ENCODE results near the gene ATP8B4. TPM values are rescaled to one million over a fixed set of nuclear protein-coding genes. Genes with fewer than 3 reads are reported as not detected.

The ATP8B4 gene, protein sequence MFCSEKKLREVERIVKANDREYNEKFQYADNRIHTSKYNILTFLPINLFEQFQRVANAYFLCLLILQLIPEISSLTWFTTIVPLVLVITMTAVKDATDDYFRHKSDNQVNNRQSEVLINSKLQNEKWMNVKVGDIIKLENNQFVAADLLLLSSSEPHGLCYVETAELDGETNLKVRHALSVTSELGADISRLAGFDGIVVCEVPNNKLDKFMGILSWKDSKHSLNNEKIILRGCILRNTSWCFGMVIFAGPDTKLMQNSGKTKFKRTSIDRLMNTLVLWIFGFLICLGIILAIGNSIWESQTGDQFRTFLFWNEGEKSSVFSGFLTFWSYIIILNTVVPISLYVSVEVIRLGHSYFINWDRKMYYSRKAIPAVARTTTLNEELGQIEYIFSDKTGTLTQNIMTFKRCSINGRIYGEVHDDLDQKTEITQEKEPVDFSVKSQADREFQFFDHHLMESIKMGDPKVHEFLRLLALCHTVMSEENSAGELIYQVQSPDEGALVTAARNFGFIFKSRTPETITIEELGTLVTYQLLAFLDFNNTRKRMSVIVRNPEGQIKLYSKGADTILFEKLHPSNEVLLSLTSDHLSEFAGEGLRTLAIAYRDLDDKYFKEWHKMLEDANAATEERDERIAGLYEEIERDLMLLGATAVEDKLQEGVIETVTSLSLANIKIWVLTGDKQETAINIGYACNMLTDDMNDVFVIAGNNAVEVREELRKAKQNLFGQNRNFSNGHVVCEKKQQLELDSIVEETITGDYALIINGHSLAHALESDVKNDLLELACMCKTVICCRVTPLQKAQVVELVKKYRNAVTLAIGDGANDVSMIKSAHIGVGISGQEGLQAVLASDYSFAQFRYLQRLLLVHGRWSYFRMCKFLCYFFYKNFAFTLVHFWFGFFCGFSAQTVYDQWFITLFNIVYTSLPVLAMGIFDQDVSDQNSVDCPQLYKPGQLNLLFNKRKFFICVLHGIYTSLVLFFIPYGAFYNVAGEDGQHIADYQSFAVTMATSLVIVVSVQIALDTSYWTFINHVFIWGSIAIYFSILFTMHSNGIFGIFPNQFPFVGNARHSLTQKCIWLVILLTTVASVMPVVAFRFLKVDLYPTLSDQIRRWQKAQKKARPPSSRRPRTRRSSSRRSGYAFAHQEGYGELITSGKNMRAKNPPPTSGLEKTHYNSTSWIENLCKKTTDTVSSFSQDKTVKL
- 1.4 and 2.6 TPM in 2 replicates for total RNA-seq

DNA sequence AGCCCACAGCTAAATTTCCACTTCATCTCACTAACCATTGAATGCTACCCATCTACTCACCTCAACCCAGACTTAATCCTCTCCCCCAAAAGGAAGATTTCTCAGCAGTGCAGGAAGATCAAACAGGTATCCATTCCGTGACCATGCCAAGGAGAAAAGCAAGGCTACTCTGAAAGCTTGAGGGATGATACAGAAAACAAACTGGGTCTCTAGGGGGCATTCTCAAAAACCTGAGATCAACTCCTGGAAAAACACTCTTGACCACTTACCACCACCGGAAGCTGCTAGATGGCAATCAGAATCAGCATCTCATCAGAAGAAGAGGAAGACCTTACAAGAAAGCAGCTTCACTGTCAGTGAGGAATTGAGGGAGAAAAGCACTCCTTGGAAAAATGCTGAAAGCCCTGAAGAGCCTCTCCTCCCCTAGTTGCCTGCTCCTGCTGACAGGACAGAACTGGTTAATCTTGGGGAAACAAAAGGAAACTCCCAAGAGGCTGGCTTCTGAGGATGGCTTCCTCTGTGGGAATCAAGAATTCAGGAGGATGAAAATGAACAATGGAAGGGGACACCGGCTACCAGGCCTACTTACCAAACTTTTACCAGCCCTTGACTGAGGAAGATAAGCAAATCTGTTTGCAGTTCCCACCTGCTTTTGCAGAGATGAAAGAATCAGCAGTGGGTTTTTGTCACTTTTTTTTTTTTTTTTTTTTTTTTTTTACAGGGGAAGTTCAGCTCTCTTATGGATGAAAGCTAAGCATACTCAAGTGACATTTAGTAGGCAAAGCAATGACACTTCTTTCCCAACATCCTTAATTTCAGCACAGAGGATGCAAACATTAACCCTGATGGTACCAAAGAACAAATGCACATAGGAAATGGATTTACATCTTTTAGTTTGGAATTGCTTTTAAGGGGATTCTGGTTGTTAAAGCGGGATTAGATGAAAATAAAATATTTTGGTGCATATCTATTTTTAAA, at the start of gene ATP8B4:
ATP8B4 (minus strand) TSS at position 171 of the 978 bp plus-strand sequence. CDS start 12,267 bp downstream, outside the sequence.

Small RNA genes within 50 kb of the gene (small RNA-seq; reads per million reads assigned to genes)
- gene RNA5SP394 = not detected

Other genes starting within 250 kb of the ATP8B4 start
- gene SLC27A2, start 63.0 kb upstream of the ATP8B4 start, total RNA-seq = under 0.01 TPM in 1 of 2 replicates, not detected in the other
- gene HDC, start 146.5 kb upstream of the ATP8B4 start, total RNA-seq = not detected in 2 replicates
- 26.5 and 35.2 TPM in 2 replicates for gene GABPB1, start 236.0 kb upstream of the ATP8B4 start, total RNA-seq